Naive thymus-derived CD8-positive, alpha-beta T cell (primary cell): Measurements from ENCODE around the gene SCFD2. TPM values are rescaled to one million over a fixed set of nuclear protein-coding genes. Genes with fewer than 3 reads are reported as not detected.
A peak's percentile ranks its signal among the peaks of the same experiment; 100 is the strongest.
"Not testable (repeated sequence)": the region's sequence is repeated elsewhere in the genome, so short reads cannot be mapped to it uniquely, and the experiment has no call there.

Source experiments
- ATAC-seq, 2 donors: fragments of 150-1000 bp; cut with Tn5 transposase in 1 of 2; sonication (Bioruptor Pico), chemical (Tn5 transposase) in 1 of 2; 1 replicate in 1 of 2; 2 replicates in 1 of 2; pipeline ENCODE4 v1.10.0; 2021; ENCODE audit warnings: mild to moderate bottlenecking in 2 of 2, moderate library complexity in 2 of 2
- POLR2A ChIA-PET: fragments of 350-600 bp; sonication (Branson Sonifier 250); formaldehyde crosslinking; loops from one replicate; lab custom pipeline; 2021; ENCODE audit warnings: antibody characterized with exemption; lab: Charles Lee
- DNase-seq, 10 donors: peaks; one replicate each; pipeline versions ENCODE4 v3.0.0 to v3.0.0-alpha.2; 2020 to 2022
- H3K27ac Mint-ChIP-seq, 10 donors: one replicate each; pipeline ENCODE4 v1.8.0; 2020 to 2022; ENCODE audit warnings: mild to moderate bottlenecking in 10 of 10, mixed read lengths in 10 of 10, moderate library complexity in 4 of 10, inconsistent platforms in 1 of 10
- H3K27me3 Mint-ChIP-seq, 5 donors: one replicate each; pipeline ENCODE4 v1.8.0; 2021 to 2022; ENCODE audit warnings: mixed read lengths in 5 of 5
- H3K36me3 Mint-ChIP-seq, 3 donors: one replicate each; pipeline ENCODE4 v1.8.0; 2020 to 2022; ENCODE audit warnings: mixed read lengths in 3 of 3, mild to moderate bottlenecking in 2 of 3, inconsistent platforms in 1 of 3
- H3K4me1 Mint-ChIP-seq, 4 donors: one replicate each; pipeline ENCODE4 v1.8.0; 2021 to 2022; ENCODE audit warnings: mixed read lengths in 4 of 4
- H3K4me3 Mint-ChIP-seq, 10 donors: one replicate each; pipeline ENCODE4 v1.8.0; 2020 to 2022; ENCODE audit warnings: mild to moderate bottlenecking in 10 of 10, mixed read lengths in 10 of 10, moderate library complexity in 6 of 10, inconsistent platforms in 1 of 10
- H3K9me3 Mint-ChIP-seq, 9 donors: one replicate each; pipeline ENCODE4 v1.8.0; 2020 to 2022; ENCODE audit warnings: mixed read lengths in 9 of 9, mild to moderate bottlenecking in 3 of 9, inconsistent platforms in 1 of 9, moderate library complexity in 1 of 9
- polyA plus RNA-seq, 3 donors: library from polyadenylated mRNA; unstranded; fragments of 300-500 nt; fragmentation: Illumina TruSeq; gene quantifications; one replicate each; pipeline ENCODE4 v1.2.3, GENCODE V29; 2021
- total RNA-seq, 8 experiments: library from RNA in 2 of 8; stranded (reverse) in 2 of 8; gene quantifications; one replicate each; pipeline ENCODE4 v1.2.3 and lab custom pipeline; 2021 to 2026

Gene SCFD2
- total and polyA plus RNA-seq, 5 experiments from 2014 or later: 14.3 to 21.7 (median 17.2) TPM

DNA sequence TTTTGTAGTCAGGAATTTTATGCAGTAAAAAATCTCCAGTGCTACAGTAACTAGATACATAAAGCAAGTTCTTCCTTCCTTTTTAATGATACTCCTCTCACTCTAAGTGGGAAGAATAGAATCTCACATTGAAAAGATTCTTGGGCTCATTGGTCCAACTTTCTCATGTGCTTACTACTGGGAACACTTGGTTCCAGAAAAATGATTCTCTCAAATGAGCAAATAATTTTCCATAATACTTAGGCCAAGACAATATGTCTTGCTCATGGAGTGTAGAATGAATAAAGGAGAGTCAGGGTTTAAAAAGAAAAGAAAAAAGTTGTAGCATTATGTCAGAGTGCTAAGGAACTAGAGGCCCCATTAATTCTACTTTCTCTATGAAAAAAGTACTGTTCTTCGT, 306.0 kb downstream of the SCFD2 start:
- peaks cover 0 to 18% (median 8%) of the 10 kb centered on the region in 3 donors for H3K36me3 Mint-ChIP-seq
- no peak overlapping the region for H3K27ac Mint-ChIP-seq
- H3K27me3 Mint-ChIP-seq: no peaks in the 10 kb centered on the region
- DNase-seq (no peak), ATAC-seq (no peak)
- H3K4me1 Mint-ChIP-seq: peaks cover 0 to 8% (median 3%) of the 10 kb centered on the region in 4 donors
- no peak overlapping the region for H3K4me3 Mint-ChIP-seq
- H3K9me3 Mint-ChIP-seq: peaks cover 0 to 8% (median 0%) of the 10 kb centered on the region in 9 donors
- POLR2A ChIA-PET: no interaction called here

- Mint-ChIP-seq H3K9me3 (peaks cover 0 to 8% (median 0%) of the 10 kb centered on the region in 9 donors), H3K27me3 (no peaks in the 10 kb centered on the region), H3K4me3 (no peak overlapping the region), H3K36me3 (peaks cover 0 to 19% (median 7%) of the 10 kb centered on the region in 3 donors), H3K4me1 (peaks cover 0 to 8% (median 3%) of the 10 kb centered on the region in 4 donors), H3K27ac (no peak overlapping the region)
- ATAC-seq: no peak
- POLR2A ChIA-PET: no interaction called here
- no peak for DNase-seq
Observed at GRCh38 chr4:53059256-53059655, 306.6 kb downstream of the SCFD2 start.

DNA sequence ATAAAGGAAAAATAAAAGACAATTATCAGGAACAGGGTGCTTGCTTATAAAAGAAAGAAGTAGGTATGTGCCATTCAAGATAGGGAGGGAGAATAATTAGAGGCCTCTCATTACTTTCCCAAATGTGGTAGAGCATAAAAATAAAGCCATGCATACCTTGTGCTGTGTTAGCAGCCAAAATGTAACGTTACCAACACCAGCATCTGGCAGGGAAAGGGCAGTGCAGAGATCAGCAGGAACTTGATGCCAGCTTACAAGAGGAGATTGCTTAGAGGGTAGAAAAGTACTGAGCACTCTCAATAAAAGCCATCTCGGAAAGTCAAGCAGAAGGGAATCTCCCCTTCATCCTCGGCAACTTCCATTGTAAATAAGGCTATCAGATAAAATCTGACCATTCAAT, 308.2 kb downstream of the SCFD2 start:
- DNase-seq (no peak), ATAC-seq (no peak)
- POLR2A ChIA-PET: no interaction called here
- Mint-ChIP-seq H3K4me1 (peaks cover 0 to 8% (median 1%) of the 10 kb centered on the region in 4 donors), H3K27ac (no peak overlapping the region), H3K36me3 (peaks cover 0 to 21% (median 5%) of the 10 kb centered on the region in 3 donors), H3K4me3 (no peak overlapping the region), H3K27me3 (no peaks in the 10 kb centered on the region), H3K9me3 (peaks cover 0 to 8% (median 0%) of the 10 kb centered on the region in 9 donors)

DNA sequence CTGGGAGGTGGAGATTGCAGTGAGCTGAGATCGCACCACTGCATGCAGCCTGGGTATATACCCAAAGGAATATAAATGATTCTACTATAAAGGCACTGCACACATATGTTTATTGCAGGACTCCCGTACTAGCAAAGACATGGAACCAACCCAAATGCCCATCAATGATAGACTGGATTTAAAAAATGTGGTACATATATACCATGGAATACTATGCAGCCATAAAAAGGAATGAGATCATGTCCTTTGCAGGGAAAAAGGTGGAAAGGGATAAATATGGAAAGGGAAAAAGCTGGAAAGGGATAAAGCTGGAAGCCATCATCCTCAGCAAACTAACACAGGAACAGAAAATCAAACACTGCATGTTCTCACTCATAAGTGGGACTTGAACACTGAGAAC, 308.8 kb downstream of the SCFD2 start:
- peaks cover 0 to 23% (median 7%) of the 10 kb centered on the region in 3 donors for H3K36me3 Mint-ChIP-seq
- ATAC-seq, H3K27ac Mint-ChIP-seq, H3K4me1 Mint-ChIP-seq, H3K9me3 Mint-ChIP-seq, DNase-seq, POLR2A ChIA-PET, H3K4me3 Mint-ChIP-seq, H3K27me3 Mint-ChIP-seq: not testable (repeated sequence)

GRCh38 chr4:53055716-53056403, 310.0 kb downstream of the SCFD2 start:
- Mint-ChIP-seq H3K27ac (no peak overlapping the region), H3K4me1 (peaks cover 0 to 8% (median 1%) of the 10 kb centered on the region in 4 donors), H3K4me3 (no peak overlapping the region), H3K9me3 (peaks cover 0 to 8% (median 0%) of the 10 kb centered on the region in 9 donors), H3K36me3 (peaks cover 0 to 25% (median 8%) of the 10 kb centered on the region in 3 donors), H3K27me3 (no peaks in the 10 kb centered on the region)
- ATAC-seq (no peak), DNase-seq (no peak)
- POLR2A ChIA-PET: no interaction called here

GRCh38 chr4:53055274-53055673, 310.6 kb downstream of the SCFD2 start:
- H3K9me3 Mint-ChIP-seq: peaks cover 0 to 8% (median 0%) of the 10 kb centered on the region in 9 donors
- peaks cover 0 to 8% (median 3%) of the 10 kb centered on the region in 4 donors for H3K4me1 Mint-ChIP-seq
- H3K4me3 Mint-ChIP-seq: no peak overlapping the region
- H3K27me3 Mint-ChIP-seq: no peaks in the 10 kb centered on the region
- POLR2A ChIA-PET: no interaction called here
- H3K36me3 Mint-ChIP-seq: peaks cover 0 to 31% (median 11%) of the 10 kb centered on the region in 3 donors
- ATAC-seq (no peak), DNase-seq (no peak)
- H3K27ac Mint-ChIP-seq: no peak overlapping the region

- Mint-ChIP-seq H3K27ac (peak overlapping the region in 1 of 10 donors; percentile 18), H3K27me3 (no peaks in the 10 kb centered on the region), H3K9me3 (no peaks in the 10 kb centered on the region), H3K36me3 (peaks cover 0 to 28% (median 12%) of the 10 kb centered on the region in 3 donors), H3K4me3 (no peak overlapping the region), H3K4me1 (peaks cover 0 to 3% (median 2%) of the 10 kb centered on the region in 4 donors)
- ATAC-seq: no peak
- no peak for DNase-seq
- POLR2A ChIA-PET: no interaction called here
Observed at GRCh38 chr4:53050361-53050774, 315.5 kb downstream of the SCFD2 start.

DNA sequence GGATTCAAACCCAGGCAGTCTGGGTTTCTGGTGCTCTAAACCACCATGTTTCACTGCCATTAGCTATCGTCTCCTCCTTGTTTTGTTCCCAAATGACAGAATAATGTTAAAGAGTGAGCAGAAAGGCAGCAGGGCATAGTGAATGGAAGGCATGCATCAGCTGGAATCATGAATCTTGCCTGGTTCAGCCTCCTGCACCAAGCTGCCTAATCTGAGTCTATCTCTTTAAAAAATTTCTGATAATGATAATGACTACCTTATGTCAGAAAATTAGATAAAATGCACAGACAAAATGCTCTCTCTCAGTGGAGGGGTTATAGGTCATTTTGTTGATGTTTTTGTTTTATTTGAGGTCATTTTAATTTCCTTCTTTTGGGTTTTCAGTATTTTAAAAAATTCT, 316.3 kb downstream of the SCFD2 start:
- Mint-ChIP-seq H3K27me3 (no peaks in the 10 kb centered on the region), H3K4me3 (no peak overlapping the region), H3K36me3 (peaks cover 0 to 28% (median 12%) of the 10 kb centered on the region in 3 donors), H3K9me3 (no peaks in the 10 kb centered on the region), H3K4me1 (peaks cover 0 to 3% (median 2%) of the 10 kb centered on the region in 4 donors), H3K27ac (no peak overlapping the region)
- ATAC-seq: no peak
- no peak for DNase-seq
- POLR2A ChIA-PET: no interaction called here

GRCh38 chr4:53044651-53044960, 321.3 kb downstream of the SCFD2 start:
- ATAC-seq (no peak), DNase-seq (no peak)
- H3K27ac Mint-ChIP-seq: no peak overlapping the region
- peaks cover 5 to 15% (median 7%) of the 10 kb centered on the region in 3 donors for H3K36me3 Mint-ChIP-seq
- POLR2A ChIA-PET: no interaction called here
- no peaks in the 10 kb centered on the region for H3K27me3 Mint-ChIP-seq
- H3K9me3 Mint-ChIP-seq: peaks cover 0 to 1% (median 0%) of the 10 kb centered on the region in 9 donors
- peaks cover 0 to 10% (median 4%) of the 10 kb centered on the region in 4 donors for H3K4me1 Mint-ChIP-seq
- no peak overlapping the region for H3K4me3 Mint-ChIP-seq

GRCh38 chr4:53043891-53044650, 321.8 kb downstream of the SCFD2 start:
- peaks cover 0 to 5% (median 0%) of the 10 kb centered on the region in 9 donors for H3K9me3 Mint-ChIP-seq
- peaks cover 0 to 10% (median 4%) of the 10 kb centered on the region in 4 donors for H3K4me1 Mint-ChIP-seq
- peak overlapping the region in 2 of 10 donors; percentile 5 to 48 for H3K27ac Mint-ChIP-seq
- no peak for ATAC-seq
- no peak for DNase-seq
- peaks cover 6 to 17% (median 10%) of the 10 kb centered on the region in 3 donors for H3K36me3 Mint-ChIP-seq
- no peak overlapping the region for H3K4me3 Mint-ChIP-seq
- no peaks in the 10 kb centered on the region for H3K27me3 Mint-ChIP-seq
- POLR2A ChIA-PET: no interaction called here

GRCh38 chr4:53043055-53043454, 322.8 kb downstream of the SCFD2 start:
- no peaks in the 10 kb centered on the region for H3K27me3 Mint-ChIP-seq
- DNase-seq (no peak), ATAC-seq (no peak)
- H3K4me3 Mint-ChIP-seq: no peak overlapping the region
- no peak overlapping the region for H3K27ac Mint-ChIP-seq
- H3K9me3 Mint-ChIP-seq: peaks cover 0 to 6% (median 0%) of the 10 kb centered on the region in 9 donors
- peaks cover 0 to 10% (median 4%) of the 10 kb centered on the region in 4 donors for H3K4me1 Mint-ChIP-seq
- POLR2A ChIA-PET: no interaction called here
- peaks cover 6 to 21% (median 11%) of the 10 kb centered on the region in 3 donors for H3K36me3 Mint-ChIP-seq

DNA sequence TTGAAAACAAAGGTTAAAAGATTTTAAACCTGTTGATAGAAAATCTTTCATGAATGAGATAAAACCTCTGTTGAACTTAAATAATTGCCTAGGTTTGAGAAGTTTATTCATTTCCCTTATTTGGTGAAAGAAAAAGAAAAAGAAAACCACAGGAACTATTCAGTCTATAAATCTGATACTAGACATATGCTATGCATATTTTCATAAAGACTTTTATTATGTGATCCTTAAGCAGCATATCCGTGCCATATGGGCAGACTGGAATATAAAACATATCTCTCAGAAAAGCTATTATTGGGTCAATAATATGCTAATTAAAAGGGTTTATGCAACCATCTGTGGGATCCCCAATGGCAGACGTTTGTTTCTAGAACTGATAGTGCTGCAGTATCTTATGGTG, 325.0 kb downstream of the SCFD2 start:
- POLR2A ChIA-PET: no interaction called here
- Mint-ChIP-seq H3K36me3 (peaks cover 6 to 23% (median 11%) of the 10 kb centered on the region in 3 donors), H3K4me1 (peaks cover 0 to 10% (median 3%) of the 10 kb centered on the region in 4 donors), H3K4me3 (no peak overlapping the region), H3K27ac (no peak overlapping the region), H3K9me3 (peaks cover 0 to 8% (median 5%) of the 10 kb centered on the region in 9 donors), H3K27me3 (no peaks in the 10 kb centered on the region)
- ATAC-seq (no peak), DNase-seq (no peak)

GRCh38 chr4:53040459-53040815, 325.4 kb downstream of the SCFD2 start:
- ATAC-seq: no peak
- H3K4me3 Mint-ChIP-seq: no peak overlapping the region
- POLR2A ChIA-PET: no interaction called here
- peaks cover 9 to 27% (median 15%) of the 10 kb centered on the region in 3 donors for H3K36me3 Mint-ChIP-seq
- no peak for DNase-seq
- no peak overlapping the region for H3K27ac Mint-ChIP-seq
- peaks cover 0 to 10% (median 3%) of the 10 kb centered on the region in 4 donors for H3K4me1 Mint-ChIP-seq
- no peaks in the 10 kb centered on the region for H3K27me3 Mint-ChIP-seq
- peaks cover 0 to 11% (median 8%) of the 10 kb centered on the region in 9 donors for H3K9me3 Mint-ChIP-seq
